GM10266 (cell line): ENCODE measurements around the gene PPFIBP1.

Experiments
- DNase-seq: peaks from one replicate; pipeline ENCODE4 v3.0.0; 2012; ENCODE audit errors: extremely low spot score
- CTCF ChIP-seq: IDR thresholded peaks from 2 replicates; pipeline ENCODE4 v1.5.1; 2012; ENCODE audit warnings: mild to moderate bottlenecking, low read depth; ENCODE audit not compliant: control insufficient read depth, insufficient read depth; ENCODE audit errors: missing control alignments

PPFIBP1 gene

GRCh38 chr12:27554421-27555186, 30.6 kb downstream of the PPFIBP1 start:
- DNase-seq: no peak
- no peak for TF ChIP-seq CTCF

- TF ChIP-seq CTCF: no peak
- no peak for DNase-seq
Observed at GRCh38 chr12:27555361-27555760, 31.4 kb downstream of the PPFIBP1 start.

GRCh38 chr12:27555925-27556778, 32.1 kb downstream of the PPFIBP1 start:
- TF ChIP-seq CTCF: no peak
- DNase-seq: no peak

GRCh38 chr12:27560126-27560525, 36.1 kb downstream of the PPFIBP1 start:
- DNase-seq: no peak
- no peak for TF ChIP-seq CTCF

- no peak for TF ChIP-seq CTCF
- no peak for DNase-seq
Observed at GRCh38 chr12:27561535-27562350, 37.7 kb downstream of the PPFIBP1 start.

- TF ChIP-seq CTCF: no peak
- no peak for DNase-seq
Observed at GRCh38 chr12:27564612-27565213, 40.7 kb downstream of the PPFIBP1 start.
